ENCODE measurements around the gene GRIA3.
"Not testable (repeated sequence)": the region's sequence is repeated elsewhere in the genome, so short reads cannot be mapped to it uniquely, and the experiment has no call there.

Gene GRIA3

DNA sequence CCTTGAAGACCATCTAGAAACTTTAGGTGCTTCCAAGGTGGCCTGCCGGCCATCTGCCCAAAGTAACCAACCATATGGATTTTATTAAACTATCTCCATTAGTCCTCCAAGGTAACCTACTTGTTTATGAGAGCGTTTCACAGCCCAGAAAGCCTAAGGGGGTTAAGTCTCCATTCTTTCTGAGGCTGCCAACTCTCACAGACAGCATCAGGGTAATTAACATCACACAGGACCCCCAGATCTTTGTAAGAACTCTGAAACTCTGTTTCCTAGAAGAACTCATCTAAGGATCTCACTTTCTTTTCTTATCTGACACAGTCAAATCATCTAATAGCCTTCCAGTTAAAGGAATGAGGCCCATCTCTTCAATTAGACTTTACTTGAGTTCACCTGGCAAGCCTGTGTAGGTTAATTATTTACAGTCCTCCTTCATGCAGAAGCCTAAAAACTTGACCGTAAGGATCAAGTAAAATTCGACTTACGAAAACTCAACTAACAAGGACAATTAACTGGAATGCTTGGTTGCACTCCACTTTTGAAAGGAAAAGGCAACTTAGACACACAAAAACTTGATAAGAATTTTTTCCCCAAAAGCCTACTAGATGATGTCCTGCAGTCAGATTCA is 252.5 kb downstream of the GRIA3 start:
- H3K27ac ChIP-seq (ENCODE audit: poor library complexity, severe bottlenecking), result no peak overlapping the region
- no peaks in the 10 kb centered on the region for H3K9me3 ChIP-seq (ENCODE audit: severe bottlenecking)
- H3K4me3 ChIP-seq (ENCODE audit: severe bottlenecking), result no peak overlapping the region
- H3K4me1 ChIP-seq (ENCODE audit: insufficient read depth, poor library complexity, severe bottlenecking), result no peaks in the 10 kb centered on the region
- DNase-seq (ENCODE audit: low spot score) (no peak), ATAC-seq (ENCODE audit: low read depth) (no peak)
- TF ChIP-seq, protein P1, sequence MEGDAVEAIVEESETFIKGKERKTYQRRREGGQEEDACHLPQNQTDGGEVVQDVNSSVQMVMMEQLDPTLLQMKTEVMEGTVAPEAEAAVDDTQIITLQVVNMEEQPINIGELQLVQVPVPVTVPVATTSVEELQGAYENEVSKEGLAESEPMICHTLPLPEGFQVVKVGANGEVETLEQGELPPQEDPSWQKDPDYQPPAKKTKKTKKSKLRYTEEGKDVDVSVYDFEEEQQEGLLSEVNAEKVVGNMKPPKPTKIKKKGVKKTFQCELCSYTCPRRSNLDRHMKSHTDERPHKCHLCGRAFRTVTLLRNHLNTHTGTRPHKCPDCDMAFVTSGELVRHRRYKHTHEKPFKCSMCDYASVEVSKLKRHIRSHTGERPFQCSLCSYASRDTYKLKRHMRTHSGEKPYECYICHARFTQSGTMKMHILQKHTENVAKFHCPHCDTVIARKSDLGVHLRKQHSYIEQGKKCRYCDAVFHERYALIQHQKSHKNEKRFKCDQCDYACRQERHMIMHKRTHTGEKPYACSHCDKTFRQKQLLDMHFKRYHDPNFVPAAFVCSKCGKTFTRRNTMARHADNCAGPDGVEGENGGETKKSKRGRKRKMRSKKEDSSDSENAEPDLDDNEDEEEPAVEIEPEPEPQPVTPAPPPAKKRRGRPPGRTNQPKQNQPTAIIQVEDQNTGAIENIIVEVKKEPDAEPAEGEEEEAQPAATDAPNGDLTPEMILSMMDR (IDR thresholded peaks at IDR 0.05; ENCODE audit: poor library complexity, severe bottlenecking), result no peak
- no peaks in the 10 kb centered on the region for H3K27me3 ChIP-seq (ENCODE audit: insufficient read depth, poor library complexity, severe bottlenecking)
- no peaks in the 10 kb centered on the region for H3K36me3 ChIP-seq (ENCODE audit: low read depth)

DNA sequence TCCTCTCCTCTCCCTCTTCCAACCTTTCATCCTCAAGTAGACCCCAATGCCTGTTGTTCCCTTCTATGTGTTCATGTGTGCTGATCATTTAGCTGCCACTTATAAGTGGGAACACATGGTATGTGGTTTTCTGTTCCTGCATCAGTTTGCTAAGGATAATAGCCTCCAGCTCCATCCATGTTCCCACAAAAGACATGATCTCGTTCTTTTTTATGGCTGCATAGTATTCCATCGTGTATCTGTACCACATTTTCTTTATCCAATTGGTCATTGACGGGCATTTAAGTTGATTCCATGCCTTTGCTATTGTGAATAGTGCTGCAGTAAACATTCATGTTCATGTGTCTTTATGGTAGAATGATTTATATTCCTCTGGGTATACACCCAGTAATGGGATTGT is 255.8 kb downstream of the GRIA3 start:
- DNase-seq (ENCODE audit: low spot score); ATAC-seq (ENCODE audit: low read depth); H3K36me3 ChIP-seq (ENCODE audit: low read depth); H3K27ac ChIP-seq (ENCODE audit: poor library complexity, severe bottlenecking); H3K9me3 ChIP-seq (ENCODE audit: severe bottlenecking); H3K4me3 ChIP-seq (ENCODE audit: severe bottlenecking); H3K27me3 ChIP-seq (ENCODE audit: insufficient read depth, poor library complexity, severe bottlenecking); H3K4me1 ChIP-seq (ENCODE audit: insufficient read depth, poor library complexity, severe bottlenecking): not testable (repeated sequence)

DNA sequence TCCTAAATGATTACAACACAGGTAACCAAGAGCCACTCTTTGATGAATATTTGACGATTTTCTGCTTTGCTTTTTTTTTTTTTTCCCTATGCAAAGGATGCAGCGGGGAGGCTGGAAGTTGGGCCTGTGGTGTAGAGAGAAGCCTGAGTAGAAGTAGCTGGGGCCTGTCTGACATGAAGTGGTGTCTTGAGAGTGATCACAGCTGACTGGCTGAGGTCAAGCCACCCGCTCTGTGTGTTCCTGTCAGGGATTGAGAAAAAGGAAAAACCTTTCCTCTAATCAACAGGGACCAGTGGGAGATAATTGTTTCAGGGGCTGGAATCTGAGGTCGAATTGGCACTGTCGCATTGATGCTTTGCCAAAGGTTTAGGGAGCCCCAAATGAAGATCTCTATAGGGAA is 258.7 kb downstream of the GRIA3 start:
- no peaks in the 10 kb centered on the region for H3K4me1 ChIP-seq (ENCODE audit: insufficient read depth, poor library complexity, severe bottlenecking)
- DNase-seq (ENCODE audit: low spot score) (no peak), ATAC-seq (ENCODE audit: low read depth) (no peak)
- H3K9me3 ChIP-seq (ENCODE audit: severe bottlenecking), result no peaks in the 10 kb centered on the region
- H3K27me3 ChIP-seq (ENCODE audit: insufficient read depth, poor library complexity, severe bottlenecking), result no peaks in the 10 kb centered on the region
- H3K36me3 ChIP-seq (ENCODE audit: low read depth), result no peaks in the 10 kb centered on the region
- no peak overlapping the region for H3K4me3 ChIP-seq (ENCODE audit: severe bottlenecking)
- no peak overlapping the region for H3K27ac ChIP-seq (ENCODE audit: poor library complexity, severe bottlenecking)
- TF ChIP-seq, protein P1 (IDR thresholded peaks at IDR 0.05; ENCODE audit: poor library complexity, severe bottlenecking), result no peak

DNA sequence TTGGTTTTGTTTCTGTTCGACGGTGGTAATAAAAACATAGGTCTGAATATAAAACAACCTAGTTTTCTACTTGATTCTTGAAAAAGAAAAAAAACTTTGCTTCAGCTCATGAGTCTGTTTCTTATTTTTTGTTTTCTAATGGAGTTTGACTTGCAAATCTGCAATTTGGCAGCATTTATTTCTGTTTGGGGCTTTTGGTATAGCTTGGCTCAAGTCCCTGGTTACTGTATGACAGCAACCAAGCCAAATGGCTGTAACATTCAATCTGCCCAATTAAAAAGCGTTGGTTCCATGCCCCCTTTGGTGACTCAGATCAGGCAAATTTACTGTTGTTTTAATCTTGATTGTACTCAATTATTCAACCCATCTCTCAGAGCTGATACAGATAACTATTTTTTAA is 263.4 kb downstream of the GRIA3 start:
- Histone ChIP-seq H3K9me3 (ENCODE audit: severe bottlenecking) (no peaks in the 10 kb centered on the region), H3K27me3 (ENCODE audit: insufficient read depth, poor library complexity, severe bottlenecking) (no peaks in the 10 kb centered on the region), H3K4me3 (ENCODE audit: severe bottlenecking) (no peak overlapping the region), H3K4me1 (ENCODE audit: insufficient read depth, poor library complexity, severe bottlenecking) (no peaks in the 10 kb centered on the region), H3K27ac (ENCODE audit: poor library complexity, severe bottlenecking) (no peak overlapping the region), H3K36me3 (ENCODE audit: low read depth) (no peaks in the 10 kb centered on the region)
- TF ChIP-seq, protein P1 (IDR thresholded peaks at IDR 0.05; ENCODE audit: poor library complexity, severe bottlenecking), result no peak
- ATAC-seq (ENCODE audit: low read depth) (no peak), DNase-seq (ENCODE audit: low spot score) (no peak)

DNA sequence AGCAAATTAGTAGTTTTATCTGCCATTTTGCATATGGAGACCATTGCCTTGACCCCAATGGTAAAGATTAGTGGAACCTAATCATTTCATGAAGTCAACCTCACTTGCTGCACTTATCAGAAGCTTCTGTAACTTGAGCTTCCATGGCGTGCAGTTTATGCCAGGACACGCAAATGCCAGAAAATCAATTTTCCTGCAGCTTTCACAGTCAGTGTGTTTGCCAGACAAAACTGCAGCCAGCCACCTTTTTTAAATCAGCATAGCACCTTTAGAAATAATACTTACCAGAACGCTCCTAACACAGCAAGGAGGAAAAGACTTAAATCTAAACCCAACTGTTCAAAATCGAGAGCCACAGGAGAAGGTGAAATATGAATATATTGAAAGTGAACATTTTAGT is 265.3 kb downstream of the GRIA3 start:
- Histone ChIP-seq H3K27me3 (ENCODE audit: insufficient read depth, poor library complexity, severe bottlenecking) (no peaks in the 10 kb centered on the region), H3K9me3 (ENCODE audit: severe bottlenecking) (no peaks in the 10 kb centered on the region), H3K4me1 (ENCODE audit: insufficient read depth, poor library complexity, severe bottlenecking) (no peaks in the 10 kb centered on the region), H3K36me3 (ENCODE audit: low read depth) (no peaks in the 10 kb centered on the region), H3K4me3 (ENCODE audit: severe bottlenecking) (no peak overlapping the region), H3K27ac (ENCODE audit: poor library complexity, severe bottlenecking) (no peak overlapping the region)
- ATAC-seq (ENCODE audit: low read depth) (no peak), DNase-seq (ENCODE audit: low spot score) (no peak)
- TF ChIP-seq, protein P1 (IDR thresholded peaks at IDR 0.05; ENCODE audit: poor library complexity, severe bottlenecking), result no peak
